RWPE2 (cell line): Measurements from ENCODE around the gene ACTR1A.

ENCODE experiments used
- ATAC-seq: fragments of 200-7000 bp; cut with Tn5 transposase; 3 replicates; pipeline ENCODE4 v1.9.1; 2021; ENCODE audit warnings: low read depth
- DNase-seq: peaks from one replicate; pipeline ENCODE4 v3.0.0-alpha.2; 2020; ENCODE audit warnings: low spot score
- H3K27ac ChIP-seq: fragments of 450-650 bp; 2 replicates; pipeline ENCODE4 v1.5.1; 2017; ENCODE audit warnings: mild to moderate bottlenecking; ENCODE audit not compliant: poor library complexity, severe bottlenecking
- H3K27me3 ChIP-seq: fragments of 250-450 bp; sonication (Bioruptor Pico); 2 replicates; pipeline ENCODE4 v1.5.1; 2021; ENCODE audit warnings: mild to moderate bottlenecking, moderate library complexity; ENCODE audit not compliant: insufficient read depth, poor library complexity, severe bottlenecking
- H3K36me3 ChIP-seq: fragments of 250-450 bp; sonication (Bioruptor Pico); 2 replicates; pipeline ENCODE4 v1.5.1; 2020; ENCODE audit warnings: low read depth, mild to moderate bottlenecking, moderate library complexity
- H3K4me1 ChIP-seq: fragments of 250-450 bp; sonication (Bioruptor Pico); 2 replicates; pipeline ENCODE4 v1.5.1; 2021; ENCODE audit warnings: mild to moderate bottlenecking, moderate library complexity; ENCODE audit not compliant: insufficient read depth, poor library complexity, severe bottlenecking
- H3K4me3 ChIP-seq: fragments of 250-450 bp; sonication (Bioruptor Pico); 2 replicates; pipeline ENCODE4 v1.5.1; 2021; ENCODE audit warnings: mild to moderate bottlenecking, moderate library complexity; ENCODE audit not compliant: severe bottlenecking
- H3K9me3 ChIP-seq: fragments of 250-450 bp; sonication (Bioruptor Pico); 2 replicates; pipeline ENCODE4 v1.5.1; 2021; ENCODE audit warnings: mild to moderate bottlenecking, moderate library complexity; ENCODE audit not compliant: severe bottlenecking
- CTCF ChIP-seq: fragments of 450-650 bp; IDR thresholded peaks from one replicate; pipeline ENCODE4 v1.5.1; 2017; ENCODE audit warnings: mild to moderate bottlenecking, moderate library complexity; ENCODE audit not compliant: poor library complexity, severe bottlenecking

Gene ACTR1A

DNA sequence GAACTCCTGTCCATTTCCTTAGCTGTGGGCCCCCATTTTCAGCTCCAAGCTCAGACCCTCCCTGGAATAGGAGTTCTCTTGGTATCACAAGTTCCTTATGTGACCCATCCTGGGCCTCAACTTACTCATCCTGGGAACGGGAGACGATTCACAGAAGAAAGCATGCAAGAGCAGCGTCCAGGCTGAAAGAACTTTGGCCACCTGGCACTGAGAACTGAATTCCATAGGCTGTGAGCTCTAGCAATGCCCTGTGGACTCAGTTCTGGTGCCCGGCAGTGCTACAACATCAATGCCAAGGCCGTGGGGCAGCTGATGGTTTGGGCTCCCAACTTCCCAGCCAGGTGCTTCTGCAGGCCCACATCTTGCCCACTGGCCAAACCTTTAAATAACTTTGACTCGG is 66.2 kb downstream of the ACTR1A start:
- H3K9me3 ChIP-seq, result no peaks in the 10 kb centered on the region
- no peak overlapping the region for H3K4me3 ChIP-seq
- peaks cover 8% of the 10 kb centered on the region for H3K4me1 ChIP-seq
- TF ChIP-seq CTCF, result no peak
- DNase-seq (no peak), ATAC-seq (no peak)
- no peaks in the 10 kb centered on the region for H3K36me3 ChIP-seq
- no peaks in the 10 kb centered on the region for H3K27me3 ChIP-seq
- no peak overlapping the region for H3K27ac ChIP-seq

DNA sequence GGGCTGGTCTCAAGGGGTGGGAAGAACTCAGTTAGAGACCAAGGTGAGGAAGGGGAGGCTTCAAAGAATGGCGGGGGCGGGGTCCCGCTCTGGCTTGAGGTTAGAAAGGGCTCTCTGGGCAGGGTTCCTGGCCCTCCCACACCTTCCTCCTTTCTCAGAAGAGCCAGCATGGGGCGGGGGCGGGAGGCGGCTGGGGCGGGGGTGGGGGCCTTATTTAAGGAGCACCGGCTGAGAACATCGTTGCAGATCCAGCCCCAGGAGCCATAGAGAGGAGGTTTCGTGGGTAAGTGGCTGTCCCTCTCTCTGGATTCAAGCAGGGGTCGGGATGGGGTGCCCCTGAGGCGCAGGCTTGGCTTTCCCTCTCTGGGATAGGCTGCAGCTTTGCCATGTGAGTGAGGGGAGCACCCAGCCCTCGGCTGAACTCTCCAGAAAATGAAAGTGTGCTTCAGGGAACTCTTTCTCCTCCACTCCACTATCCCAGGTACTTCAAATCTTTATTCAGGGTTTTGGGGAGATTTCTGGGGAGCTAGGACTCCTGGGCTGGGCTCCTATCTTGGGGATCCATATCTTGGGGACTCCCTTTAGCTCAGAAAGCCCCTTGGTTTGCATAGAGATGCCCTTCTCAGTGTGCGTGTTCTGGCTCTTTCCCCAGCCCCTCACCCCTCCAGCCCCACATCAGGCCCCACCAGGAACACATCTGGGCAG is 66.8 kb downstream of the ACTR1A start:
- Histone ChIP-seq H3K4me1 (peaks cover 10% of the 10 kb centered on the region), H3K27me3 (no peaks in the 10 kb centered on the region), H3K36me3 (peaks cover 5% of the 10 kb centered on the region), H3K4me3 (no peak overlapping the region), H3K27ac (no peak overlapping the region), H3K9me3 (no peaks in the 10 kb centered on the region)
- TF ChIP-seq CTCF, result no peak
- DNase-seq (no peak), ATAC-seq (no peak)

DNA sequence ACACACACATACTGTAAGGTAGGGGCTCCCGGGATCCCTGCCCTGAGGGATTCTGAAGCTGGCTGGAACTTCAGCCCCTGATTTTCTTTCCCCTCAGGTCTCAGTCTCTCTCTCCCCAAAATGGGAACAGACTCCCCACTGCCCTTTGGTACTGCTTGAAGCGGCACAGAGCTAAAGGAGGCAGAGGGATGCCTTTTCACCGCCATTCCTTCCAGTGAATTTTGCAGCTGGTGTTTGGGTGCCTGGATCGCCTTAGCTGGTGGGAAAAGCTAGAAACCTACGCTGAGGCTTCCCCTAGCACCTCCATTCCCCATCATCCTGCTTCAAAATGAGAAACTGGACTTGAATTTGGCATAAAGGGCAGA is 67.4 kb downstream of the ACTR1A start:
- Histone ChIP-seq H3K27me3 (no peaks in the 10 kb centered on the region), H3K4me3 (no peak overlapping the region), H3K9me3 (no peaks in the 10 kb centered on the region), H3K36me3 (peaks cover 11% of the 10 kb centered on the region), H3K27ac (no peak overlapping the region), H3K4me1 (peaks cover 10% of the 10 kb centered on the region)
- DNase-seq, result no peak
- TF ChIP-seq CTCF, result no peak
- ATAC-seq, result no peak

- ATAC-seq, result no peak
- DNase-seq, result no peak
- no peaks in the 10 kb centered on the region for H3K9me3 ChIP-seq
- H3K36me3 ChIP-seq, result peaks cover 11% of the 10 kb centered on the region
- H3K4me1 ChIP-seq, result peaks cover 10% of the 10 kb centered on the region
- H3K4me3 ChIP-seq, result no peak overlapping the region
- TF ChIP-seq CTCF, result no peak
- H3K27ac ChIP-seq, result no peak overlapping the region
- H3K27me3 ChIP-seq, result no peaks in the 10 kb centered on the region
These were observed 67.9 kb downstream of the ACTR1A start for GRCh38 chr10:102434394-102435132.

GRCh38 chr10:102433619-102434046 is 68.9 kb downstream of the ACTR1A start:
- Histone ChIP-seq H3K9me3 (no peaks in the 10 kb centered on the region), H3K4me3 (no peak overlapping the region), H3K36me3 (peaks cover 11% of the 10 kb centered on the region), H3K27me3 (no peaks in the 10 kb centered on the region), H3K4me1 (peaks cover 10% of the 10 kb centered on the region), H3K27ac (no peak overlapping the region)
- TF ChIP-seq CTCF, result no peak
- no peak for ATAC-seq
- DNase-seq, result no peak
